HL-60 (cell line): Measurements from ENCODE around the gene RBM22.

Experiments
- DNase-seq, 2 experiments: peaks; one replicate each; pipeline ENCODE4 v3.0.0-alpha.2; 2010 to 2020; ENCODE audit warnings: low read depth in 1 of 2, low spot score in 1 of 2
- H3K27ac ChIP-seq: fragments of 250-450 bp; sonication (Bioruptor Pico); replicated peaks from 2 replicates; pipeline ENCODE4 v1.5.1; 2020; ENCODE audit warnings: mild to moderate bottlenecking, moderate library complexity
- H3K27me3 ChIP-seq: fragments of 250-450 bp; sonication (Bioruptor Pico); 2 replicates; pipeline ENCODE4 v1.5.1; 2021; ENCODE audit warnings: mild to moderate bottlenecking, moderate library complexity; ENCODE audit not compliant: insufficient read depth, poor library complexity, severe bottlenecking
- H3K4me3 ChIP-seq: replicated peaks from 2 replicates; pipeline ENCODE4 v1.5.1; 2011; ENCODE audit warnings: mild to moderate bottlenecking, control low read depth, low read length; ENCODE audit not compliant: insufficient read depth
- GABPA ChIP-seq: IDR thresholded peaks from 2 replicates; pipeline ENCODE4 v1.6.1; 2012; ENCODE audit warnings: low read depth
- POLR2AphosphoS5 ChIP-seq: IDR thresholded peaks from 2 replicates; pipeline ENCODE4 v1.6.1; 2012; ENCODE audit warnings: low read depth
- SPI1 ChIP-seq: IDR thresholded peaks from 2 replicates; pipeline ENCODE4 v1.6.1; 2012; ENCODE audit warnings: low read depth, mild to moderate bottlenecking, borderline replicate concordance
- TF ChIP-seq, protein P1 (sequence below): IDR thresholded peaks from one replicate; pipeline ENCODE4 v1.5.1; 2011; ENCODE audit warnings: low read length, control low read depth, inconsistent platforms; ENCODE audit not compliant: insufficient read depth
- TF ChIP-seq, protein P2 (sequence below): IDR thresholded peaks from 2 replicates; pipeline ENCODE4 v1.6.1; 2012; ENCODE audit warnings: low read depth; ENCODE audit not compliant: insufficient replicate concordance

RBM22 gene

DNA sequence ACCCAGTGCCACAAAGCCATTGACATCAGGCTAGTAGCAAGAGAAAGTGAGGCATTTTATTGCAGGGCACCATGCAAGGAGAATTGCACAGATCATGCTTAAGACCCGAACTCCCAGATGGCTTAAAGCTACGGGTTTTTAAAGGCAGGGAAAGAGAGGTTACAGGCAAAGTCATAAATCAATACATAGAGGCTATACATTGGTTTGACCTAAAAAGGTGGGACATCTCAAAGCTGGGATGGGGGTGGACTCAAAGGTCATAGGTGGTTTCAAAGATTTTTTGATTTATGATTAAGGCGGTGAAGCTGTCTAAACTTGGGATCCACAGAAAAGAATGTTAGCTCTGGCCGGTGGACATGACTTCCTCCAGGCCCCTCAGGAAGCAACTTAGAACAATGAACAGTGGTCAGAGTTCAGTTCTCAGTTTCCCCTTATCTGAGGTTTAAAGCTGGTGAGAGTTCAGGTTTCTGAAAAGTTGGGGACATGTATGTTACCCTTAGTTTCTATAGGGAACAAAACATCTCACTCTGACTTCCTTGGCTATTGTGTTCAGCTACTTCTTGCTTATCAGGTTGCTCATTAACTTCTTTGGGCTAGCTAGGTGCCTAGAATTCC lies 6.0 kb upstream of the RBM22 start:
- no peak for DNase-seq
- Histone ChIP-seq H3K4me3 (no peak overlapping the region), H3K27ac (no peak overlapping the region), H3K27me3 (no peaks in the 10 kb centered on the region)
- TF ChIP-seq POLR2AphosphoS5 (no peak), GABPA (no peak), SPI1 (no peak)
- TF ChIP-seq, protein P1, sequence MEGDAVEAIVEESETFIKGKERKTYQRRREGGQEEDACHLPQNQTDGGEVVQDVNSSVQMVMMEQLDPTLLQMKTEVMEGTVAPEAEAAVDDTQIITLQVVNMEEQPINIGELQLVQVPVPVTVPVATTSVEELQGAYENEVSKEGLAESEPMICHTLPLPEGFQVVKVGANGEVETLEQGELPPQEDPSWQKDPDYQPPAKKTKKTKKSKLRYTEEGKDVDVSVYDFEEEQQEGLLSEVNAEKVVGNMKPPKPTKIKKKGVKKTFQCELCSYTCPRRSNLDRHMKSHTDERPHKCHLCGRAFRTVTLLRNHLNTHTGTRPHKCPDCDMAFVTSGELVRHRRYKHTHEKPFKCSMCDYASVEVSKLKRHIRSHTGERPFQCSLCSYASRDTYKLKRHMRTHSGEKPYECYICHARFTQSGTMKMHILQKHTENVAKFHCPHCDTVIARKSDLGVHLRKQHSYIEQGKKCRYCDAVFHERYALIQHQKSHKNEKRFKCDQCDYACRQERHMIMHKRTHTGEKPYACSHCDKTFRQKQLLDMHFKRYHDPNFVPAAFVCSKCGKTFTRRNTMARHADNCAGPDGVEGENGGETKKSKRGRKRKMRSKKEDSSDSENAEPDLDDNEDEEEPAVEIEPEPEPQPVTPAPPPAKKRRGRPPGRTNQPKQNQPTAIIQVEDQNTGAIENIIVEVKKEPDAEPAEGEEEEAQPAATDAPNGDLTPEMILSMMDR, result no peak
- TF ChIP-seq, protein P2, sequence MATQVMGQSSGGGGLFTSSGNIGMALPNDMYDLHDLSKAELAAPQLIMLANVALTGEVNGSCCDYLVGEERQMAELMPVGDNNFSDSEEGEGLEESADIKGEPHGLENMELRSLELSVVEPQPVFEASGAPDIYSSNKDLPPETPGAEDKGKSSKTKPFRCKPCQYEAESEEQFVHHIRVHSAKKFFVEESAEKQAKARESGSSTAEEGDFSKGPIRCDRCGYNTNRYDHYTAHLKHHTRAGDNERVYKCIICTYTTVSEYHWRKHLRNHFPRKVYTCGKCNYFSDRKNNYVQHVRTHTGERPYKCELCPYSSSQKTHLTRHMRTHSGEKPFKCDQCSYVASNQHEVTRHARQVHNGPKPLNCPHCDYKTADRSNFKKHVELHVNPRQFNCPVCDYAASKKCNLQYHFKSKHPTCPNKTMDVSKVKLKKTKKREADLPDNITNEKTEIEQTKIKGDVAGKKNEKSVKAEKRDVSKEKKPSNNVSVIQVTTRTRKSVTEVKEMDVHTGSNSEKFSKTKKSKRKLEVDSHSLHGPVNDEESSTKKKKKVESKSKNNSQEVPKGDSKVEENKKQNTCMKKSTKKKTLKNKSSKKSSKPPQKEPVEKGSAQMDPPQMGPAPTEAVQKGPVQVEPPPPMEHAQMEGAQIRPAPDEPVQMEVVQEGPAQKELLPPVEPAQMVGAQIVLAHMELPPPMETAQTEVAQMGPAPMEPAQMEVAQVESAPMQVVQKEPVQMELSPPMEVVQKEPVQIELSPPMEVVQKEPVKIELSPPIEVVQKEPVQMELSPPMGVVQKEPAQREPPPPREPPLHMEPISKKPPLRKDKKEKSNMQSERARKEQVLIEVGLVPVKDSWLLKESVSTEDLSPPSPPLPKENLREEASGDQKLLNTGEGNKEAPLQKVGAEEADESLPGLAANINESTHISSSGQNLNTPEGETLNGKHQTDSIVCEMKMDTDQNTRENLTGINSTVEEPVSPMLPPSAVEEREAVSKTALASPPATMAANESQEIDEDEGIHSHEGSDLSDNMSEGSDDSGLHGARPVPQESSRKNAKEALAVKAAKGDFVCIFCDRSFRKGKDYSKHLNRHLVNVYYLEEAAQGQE, result no peak

DNA sequence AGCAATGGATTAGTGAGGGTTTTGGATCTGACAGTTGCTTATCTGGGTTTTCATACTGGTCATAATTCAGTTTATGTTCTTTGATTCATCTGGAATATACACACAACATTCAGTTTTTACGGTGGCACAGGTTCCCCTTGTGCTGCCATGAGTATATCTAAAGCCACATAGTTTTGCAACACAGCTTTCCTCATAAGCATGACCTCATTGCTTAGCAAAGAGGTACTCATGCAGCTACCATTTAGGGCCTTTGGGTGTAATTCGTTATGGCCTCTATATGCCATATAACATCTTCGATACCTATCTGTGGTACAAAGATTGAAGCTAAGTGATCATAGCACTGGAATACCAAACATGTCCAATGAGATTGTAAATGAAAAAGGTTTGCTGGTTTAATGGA lies 2.9 kb upstream of the RBM22 start:
- DNase-seq, result peak; percentile 52 to 81
- no peak for TF ChIP-seq SPI1
- TF ChIP-seq POLR2AphosphoS5, result no peak
- H3K4me3 ChIP-seq, result no peak overlapping the region
- H3K27ac ChIP-seq, result 0 out of 2 replicates have a peak overlapping the region, but pooled peaks have one; percentile 6
- H3K27me3 ChIP-seq, result no peaks in the 10 kb centered on the region

DNA sequence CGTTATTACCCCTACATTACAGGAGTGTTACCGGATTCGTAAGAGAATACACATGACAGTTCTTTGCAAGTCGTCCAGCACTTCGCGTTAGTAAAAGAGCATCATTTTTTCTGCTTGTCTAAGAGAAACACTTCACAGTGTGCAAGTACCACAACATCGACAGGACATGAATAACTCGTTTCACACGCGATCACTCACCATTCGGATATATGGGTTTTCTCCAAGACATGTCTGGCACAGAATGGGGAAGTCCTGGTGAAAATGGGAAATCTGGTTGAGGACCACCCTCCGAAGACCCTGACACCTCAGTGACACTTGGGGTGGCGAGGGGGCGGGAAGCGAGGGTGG lies 642 bp downstream of the RBM22 start:
- no peaks in the 10 kb centered on the region for H3K27me3 ChIP-seq
- TF ChIP-seq GABPA (no peak), SPI1 (peak; percentile 65; the same call in 1 of the 2 replicates)
- TF ChIP-seq, protein P1, result no peak
- TF ChIP-seq, protein P2, result no peak
- no peak for DNase-seq
- peak overlapping the region; percentile 98 for H3K4me3 ChIP-seq
- H3K27ac ChIP-seq, result peak overlapping the region; percentile 94

DNA sequence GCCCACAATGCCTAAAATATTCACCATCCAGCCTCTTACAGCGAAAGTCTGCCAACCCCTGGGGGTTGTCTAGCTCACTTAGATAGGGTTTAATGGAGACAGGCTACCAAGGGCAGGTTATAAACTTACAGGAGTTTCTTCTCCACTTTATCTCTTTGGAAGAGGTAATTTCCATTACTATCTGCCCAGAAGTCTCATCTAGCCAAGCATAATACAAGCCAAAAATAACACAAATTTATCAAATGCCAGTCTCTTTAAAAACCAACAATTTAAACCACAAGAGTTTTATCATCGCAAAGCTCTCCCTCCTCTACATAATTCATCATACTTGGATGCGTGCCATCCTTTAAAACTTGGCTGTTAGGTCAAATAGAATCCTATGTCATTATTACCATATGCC lies 6.2 kb downstream of the RBM22 start:
- no peak overlapping the region for H3K27ac ChIP-seq
- no peak for TF ChIP-seq GABPA
- TF ChIP-seq, protein P2, result no peak
- TF ChIP-seq, protein P1, result no peak
- no peak for TF ChIP-seq POLR2AphosphoS5
- TF ChIP-seq SPI1, result no peak
- DNase-seq, result no peak
- no peaks in the 10 kb centered on the region for H3K27me3 ChIP-seq
- no peak overlapping the region for H3K4me3 ChIP-seq
